GM23338 (cell line): ENCODE data around the gene PSIP1. TPM values are rescaled to one million over a fixed set of nuclear protein-coding genes. Genes with fewer than 3 reads are reported as not detected.

Source experiments
- ATAC-seq: fragments of 200-7000 bp; cut with Tn5 transposase; 3 replicates; pipeline ENCODE4 v1.9.1; 2020
- DNase-seq: peaks from one replicate; pipeline ENCODE4 v3.0.0-alpha.2; 2015; ENCODE audit warnings: low spot score
- H2AFZ ChIP-seq: fragments of 200-600 bp; sonication (generic); 2 replicates; pipeline ENCODE4 v1.8.0; 2016; ENCODE audit warnings: antibody characterized with exemption, mild to moderate bottlenecking, moderate library complexity
- H3F3A ChIP-seq: fragments of 200-600 bp; sonication (generic); replicated peaks from 2 replicates; pipeline ENCODE4 v1.8.0; 2017; ENCODE audit warnings: antibody characterized with exemption, mixed run types, low read depth
- H3K27ac ChIP-seq: fragments of 200-600 bp; sonication (generic); 2 replicates; pipeline ENCODE4 v1.6.1; 2016; ENCODE audit warnings: low read depth
- H3K27me3 ChIP-seq: fragments of 200-600 bp; sonication (generic); 2 replicates; pipeline ENCODE4 v1.8.0; 2016; ENCODE audit warnings: mild to moderate bottlenecking, mixed run types, moderate library complexity; ENCODE audit not compliant: insufficient read depth
- H3K36me3 ChIP-seq: fragments of 200-600 bp; sonication (generic); 2 replicates; pipeline ENCODE4 v1.8.0; 2016; ENCODE audit warnings: mild to moderate bottlenecking; ENCODE audit not compliant: insufficient read depth
- H3K4me1 ChIP-seq: fragments of 200-600 bp; sonication (generic); 2 replicates; pipeline ENCODE4 v1.8.0; 2016; ENCODE audit warnings: mild to moderate bottlenecking, moderate library complexity; ENCODE audit not compliant: insufficient read depth
- H3K4me2 ChIP-seq: fragments of 200-600 bp; sonication (generic); 2 replicates; pipeline ENCODE4 v1.7.1; 2017; ENCODE audit warnings: mixed run types
- H3K4me3 ChIP-seq: fragments of 200-600 bp; sonication (generic); 2 replicates; pipeline ENCODE4 v1.6.1; 2016; ENCODE audit warnings: mixed run types
- H3K79me2 ChIP-seq: fragments of 200-600 bp; sonication (generic); replicated peaks from 2 replicates; pipeline ENCODE4 v1.8.0; 2017; ENCODE audit warnings: mild to moderate bottlenecking; ENCODE audit not compliant: insufficient read depth
- H3K9me2 ChIP-seq: fragments of 200-600 bp; sonication (generic); 2 replicates; pipeline ENCODE4 v1.8.0; 2017; ENCODE audit not compliant: insufficient read depth
- H4K20me1 ChIP-seq: fragments of 200-600 bp; sonication (generic); replicated peaks from 2 replicates; pipeline ENCODE4 v1.8.0; 2017; ENCODE audit warnings: mild to moderate bottlenecking; ENCODE audit not compliant: insufficient read depth
- H3K27ac Mint-ChIP-seq: 2 replicates; pipeline ENCODE4 v1.8.0; 2020; ENCODE audit warnings: inconsistent platforms, mild to moderate bottlenecking, moderate library complexity, mixed read lengths
- H3K27me3 Mint-ChIP-seq: 3 replicates; pipeline ENCODE4 v1.8.0; 2022; ENCODE audit warnings: low read depth, mild to moderate bottlenecking, moderate library complexity, mixed read lengths, inconsistent platforms; ENCODE audit not compliant: insufficient read depth, poor library complexity
- H3K36me3 Mint-ChIP-seq: 3 replicates; pipeline ENCODE4 v1.8.0; 2021; ENCODE audit warnings: low read depth, mild to moderate bottlenecking, inconsistent platforms, moderate library complexity, mixed read lengths
- H3K4me1 Mint-ChIP-seq: 3 replicates; pipeline ENCODE4 v1.8.0; 2020; ENCODE audit warnings: mild to moderate bottlenecking, inconsistent platforms, mixed read lengths
- H3K4me3 Mint-ChIP-seq: 3 replicates; pipeline ENCODE4 v1.8.0; 2021; ENCODE audit warnings: moderate library complexity, mild to moderate bottlenecking, inconsistent platforms, mixed read lengths
- H3K9me3 Mint-ChIP-seq: 3 replicates; pipeline ENCODE4 v1.8.0; 2020; ENCODE audit warnings: moderate library complexity, mild to moderate bottlenecking, inconsistent platforms, mixed read lengths
- CREB1 ChIP-seq: fragments of 250-450 bp; sonication (Bioruptor Pico); IDR thresholded peaks from 2 replicates; pipeline ENCODE4 v1.5.0; 2020; ENCODE audit warnings: low read depth, mild to moderate bottlenecking, moderate library complexity
- CTCF ChIP-seq, 2 experiments: fragments of 200-600 bp in 1 of 2; sonication (generic) in 1 of 2; conservative IDR thresholded peaks; 2 replicates each; pipeline versions ENCODE4 v1.5.1 to v1.6.1; 2016 to 2017; ENCODE audit warnings: antibody characterized with exemption in 2 of 2, low read depth in 2 of 2, mild to moderate bottlenecking in 2 of 2, moderate library complexity in 1 of 2
- ETS1 ChIP-seq: IDR thresholded peaks from 2 replicates; pipeline ENCODE4 v1.6.1; 2016; ENCODE audit warnings: antibody characterized with exemption
- EZH2 ChIP-seq: fragments of 200-600 bp; sonication (generic); IDR thresholded peaks from one replicate; pipeline ENCODE4 v1.8.0; 2017; ENCODE audit warnings: antibody characterized with exemption, mild to moderate bottlenecking, low read depth; ENCODE audit not compliant: unreplicated experiment
- EZH2phosphoT487 ChIP-seq: fragments of 200-600 bp; sonication (generic); IDR thresholded peaks from one replicate; pipeline ENCODE4 v1.8.1; 2018; ENCODE audit warnings: antibody characterized with exemption; ENCODE audit not compliant: unreplicated experiment
- JUNB ChIP-seq: IDR thresholded peaks from one replicate; pipeline ENCODE4 v1.6.1; 2016; ENCODE audit warnings: antibody characterized with exemption; ENCODE audit not compliant: unreplicated experiment
- NANOG ChIP-seq: IDR thresholded peaks from 2 replicates; pipeline ENCODE4 v1.6.1; 2016; ENCODE audit warnings: antibody characterized with exemption, borderline replicate concordance
- REST ChIP-seq: IDR thresholded peaks from one replicate; pipeline ENCODE4 v1.6.1; 2018; ENCODE audit warnings: antibody characterized with exemption; ENCODE audit not compliant: unreplicated experiment
- STAT1 ChIP-seq: IDR thresholded peaks from one replicate; pipeline ENCODE4 v1.6.1; 2016; ENCODE audit warnings: antibody characterized with exemption; ENCODE audit not compliant: unreplicated experiment
- ZNF114 ChIP-seq: fragments of 250-450 bp; sonication (Bioruptor Pico); IDR thresholded peaks from 2 replicates; pipeline ENCODE4 v1.5.0; 2020; ENCODE audit warnings: mild to moderate bottlenecking, moderate library complexity
- ZNF331 ChIP-seq: fragments of 250-450 bp; sonication (Bioruptor Pico); IDR thresholded peaks from 2 replicates; pipeline ENCODE4 v1.5.0; 2020; ENCODE audit warnings: low read depth, mild to moderate bottlenecking, moderate library complexity
- ZNF462 ChIP-seq: fragments of 250-450 bp; sonication (Bioruptor Pico); IDR thresholded peaks from 2 replicates; pipeline ENCODE4 v1.5.0; 2020; ENCODE audit warnings: mild to moderate bottlenecking, moderate library complexity
- polyA plus RNA-seq: library from polyadenylated mRNA; unstranded; fragments of >200 nt; fragmentation: Nextera tagmentation; extraction: Ambion mirVana; gene quantifications from 2 replicates; pipeline ENCODE4 v1.2.1, GENCODE V29; 2016
- total RNA-seq: library from RNA; depleted of rRNA; stranded (reverse); fragments of >200 nt; shearing (Covaris generic); gene quantifications from 2 replicates; pipeline ENCODE4 v1.2.3, GENCODE V29; 2014

The PSIP1 gene
- total and polyA plus RNA-seq, 2 experiments from 2014 or later, result 332 to 989 TPM

- 0 out of 2 replicates have a peak, but pooled peaks cover 3% of the 10 kb centered on the region for H3F3A ChIP-seq
- H3K79me2 ChIP-seq, result peaks cover 30% of the 10 kb centered on the region
- ATAC-seq, result no peak
- H3K36me3 ChIP-seq, result no peaks in the 10 kb centered on the region
- no peak overlapping the region for H3K27ac Mint-ChIP-seq
- no peak overlapping the region for H3K4me3 ChIP-seq
- TF ChIP-seq CREB1 (CRISPR knock-in tag), result no peak
- no peak for TF ChIP-seq ZNF114 (CRISPR knock-in tag)
- no peak for TF ChIP-seq ZNF331 (CRISPR knock-in tag)
- no peak for TF ChIP-seq NANOG
- TF ChIP-seq ZNF462, result no peak
- no peak for TF ChIP-seq JUNB
- no peak for TF ChIP-seq STAT1
- TF ChIP-seq EZH2phosphoT487, result no peak
- no peak for TF ChIP-seq EZH2
- no peak for TF ChIP-seq CTCF (conservative IDR thresholded peaks at IDR 0.05; ENCODE audit: low read depth in 2 of 2)
- no peak for TF ChIP-seq ETS1
- TF ChIP-seq REST, result no peak
- H3K4me3 Mint-ChIP-seq, result no peak overlapping the region; the same call in 2 of the 3 replicates
- 0 out of 2 replicates have a peak, but pooled peaks cover 4% of the 10 kb centered on the region for H4K20me1 ChIP-seq
- H3K4me1 Mint-ChIP-seq, result peaks cover 18% of the 10 kb centered on the region
- H3K27me3 Mint-ChIP-seq, result peaks cover 3% of the 10 kb centered on the region
- peaks cover 17% of the 10 kb centered on the region for H3K36me3 Mint-ChIP-seq
- no peak for DNase-seq
- H3K4me1 ChIP-seq, result peaks cover 16% of the 10 kb centered on the region
- H3K9me2 ChIP-seq, result peaks cover 11% of the 10 kb centered on the region; the same call in 1 of the 2 replicates
- H2AFZ ChIP-seq, result peak overlapping the region; percentile 24; the same call in 1 of the 2 replicates
- no peaks in the 10 kb centered on the region for H3K27me3 ChIP-seq
- no peak overlapping the region for H3K27ac ChIP-seq
- no peaks in the 10 kb centered on the region for H3K9me3 Mint-ChIP-seq
- H3K4me2 ChIP-seq, result no peak overlapping the region
Observed at GRCh38 chr9:15420796-15421195, 90.0 kb downstream of the PSIP1 start.
